GM12874 (cell line): Measurements from ENCODE around the gene NAT10.

Experiments used
- CTCF ChIP-seq: IDR thresholded peaks from 2 replicates; pipeline ENCODE4 v1.5.1; 2011; ENCODE audit warnings: low read depth, mild to moderate bottlenecking, control low read depth, low read length, moderate library complexity; ENCODE audit not compliant: insufficient read depth

The NAT10 gene

GRCh38 chr11:34068111-34068510 is 37.3 kb upstream of the NAT10 start:
- TF ChIP-seq CTCF = no peak

DNA sequence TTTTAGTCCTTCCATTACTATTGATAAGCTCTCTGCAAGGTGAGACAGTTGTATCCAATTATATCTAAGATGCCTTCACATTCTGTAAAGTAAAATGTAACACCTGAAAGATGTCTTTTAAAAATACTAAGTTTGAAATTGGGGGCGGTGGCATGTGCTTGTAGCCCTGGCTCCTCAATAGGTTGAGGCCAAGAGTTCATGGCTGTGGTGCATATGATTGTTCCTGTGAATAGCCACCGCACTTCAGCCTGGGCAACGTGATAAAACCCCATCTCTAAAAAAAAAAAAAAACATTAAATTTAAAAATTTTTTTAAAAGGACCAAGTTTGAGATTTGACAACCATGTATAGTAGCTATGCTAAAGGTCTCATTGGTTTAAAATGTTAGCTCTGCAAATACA is 33.4 kb upstream of the NAT10 start:
- TF ChIP-seq CTCF = no peak

DNA sequence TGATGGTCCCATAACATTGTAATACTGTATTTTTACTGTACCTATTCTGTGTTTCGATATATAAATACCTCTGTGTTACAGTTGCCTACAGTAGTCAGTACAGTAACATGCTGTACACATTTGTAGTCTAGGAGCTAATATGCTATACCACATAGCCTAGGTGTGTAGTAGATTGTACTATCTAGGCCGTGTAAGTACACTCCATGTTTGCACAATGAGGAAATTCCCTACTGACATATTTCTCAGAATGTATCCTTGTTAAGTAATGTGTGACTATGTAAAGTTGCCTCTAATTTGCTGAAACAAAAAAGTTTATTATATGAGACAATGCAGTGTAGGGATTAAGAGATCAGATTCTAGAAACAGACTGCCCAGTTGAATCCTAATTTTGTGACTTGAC is 32.6 kb upstream of the NAT10 start:
- no peak for TF ChIP-seq CTCF

- no peak for TF ChIP-seq CTCF
These were observed 31.0 kb upstream of the NAT10 start for GRCh38 chr11:34074391-34074790.

GRCh38 chr11:34075178-34075820 is 30.1 kb upstream of the NAT10 start:
- TF ChIP-seq CTCF = no peak

DNA sequence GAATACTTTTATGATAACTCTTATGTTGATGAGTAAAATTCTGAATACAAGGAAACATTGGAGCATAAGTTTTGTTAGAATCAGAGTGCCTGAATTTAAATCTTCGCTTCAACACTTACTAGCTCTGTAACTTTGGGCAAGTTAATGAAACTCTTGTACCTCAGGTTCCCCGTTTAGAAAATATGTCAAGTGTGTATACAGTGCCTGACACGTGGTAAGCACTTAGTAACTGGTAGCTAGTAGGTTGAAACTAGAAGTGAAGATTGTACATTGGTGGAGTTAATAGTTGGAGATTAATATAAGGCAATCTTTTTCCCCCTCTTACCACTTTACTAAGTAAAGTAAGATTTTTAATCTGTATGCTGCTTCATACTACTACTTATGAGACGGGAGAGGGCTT is 24.8 kb upstream of the NAT10 start:
- no peak for TF ChIP-seq CTCF

GRCh38 chr11:34084637-34085036 is 20.8 kb upstream of the NAT10 start:
- no peak for TF ChIP-seq CTCF
